H9 (cell line): ENCODE measurements around the gene MARS1. TPM values are rescaled to one million over a fixed set of nuclear protein-coding genes. Genes with fewer than 3 reads are reported as not detected.

ENCODE experiments used
- DNase-seq: peaks from one replicate; pipeline ENCODE4 v3.0.0-alpha.2; 2017
- H2AFZ ChIP-seq: one replicate; pipeline ENCODE4 v1.6.1; 2013; ENCODE audit warnings: mild to moderate bottlenecking, low read length, control low read depth, moderate library complexity
- H2AK5ac ChIP-seq: 2 replicates; pipeline ENCODE4 v1.6.1; 2013; ENCODE audit warnings: low read length, control low read depth, mixed read lengths; ENCODE audit not compliant: insufficient read length
- H2BK120ac ChIP-seq: one replicate; pipeline ENCODE4 v1.6.1; 2013; ENCODE audit warnings: low read depth, mild to moderate bottlenecking, low read length, control low read depth, inconsistent platforms; ENCODE audit not compliant: poor library complexity, severe bottlenecking
- H2BK12ac ChIP-seq: 2 replicates; pipeline ENCODE4 v1.6.1; 2013; ENCODE audit warnings: low read length, control low read depth, mixed read lengths, low read depth; ENCODE audit not compliant: insufficient read length
- H2BK15ac ChIP-seq: 2 replicates; pipeline ENCODE4 v1.6.1; 2013; ENCODE audit warnings: low read depth, low read length, control low read depth
- H2BK20ac ChIP-seq: one replicate; pipeline ENCODE4 v1.6.1; 2013; ENCODE audit warnings: low read depth, mild to moderate bottlenecking, low read length, control low read depth, inconsistent platforms; ENCODE audit not compliant: poor library complexity, severe bottlenecking
- H2BK5ac ChIP-seq: 2 replicates; pipeline ENCODE4 v1.6.1; 2013; ENCODE audit warnings: low read length, control low read depth, mixed read lengths; ENCODE audit not compliant: insufficient read length
- H3K14ac ChIP-seq: 2 replicates; pipeline ENCODE4 v1.6.1; 2013; ENCODE audit warnings: low read length, control low read depth; ENCODE audit not compliant: insufficient read depth
- H3K18ac ChIP-seq: 2 replicates; pipeline ENCODE4 v1.6.1; 2013; ENCODE audit warnings: low read depth, mild to moderate bottlenecking, mixed read lengths, low read length, control low read depth; ENCODE audit not compliant: insufficient read length
- H3K23ac ChIP-seq: 2 replicates; pipeline ENCODE4 v1.6.1; 2013; ENCODE audit warnings: low read length, control low read depth, mixed read lengths, low read depth; ENCODE audit not compliant: insufficient read length
- H3K23me2 ChIP-seq: 2 replicates; pipeline ENCODE4 v1.6.1; 2013; ENCODE audit warnings: low read depth, mild to moderate bottlenecking, mixed read lengths, low read length, control low read depth; ENCODE audit not compliant: insufficient read length, poor library complexity, severe bottlenecking
- H3K27ac ChIP-seq: 2 replicates; pipeline ENCODE4 v1.5.1; 2013; ENCODE audit warnings: low read length, control low read depth, mixed read lengths, low read depth; ENCODE audit not compliant: insufficient read length
- H3K27me3 ChIP-seq: 2 replicates; pipeline ENCODE4 v1.6.1; 2013; ENCODE audit warnings: low read length, control low read depth, inconsistent platforms; ENCODE audit not compliant: insufficient read depth
- H3K4ac ChIP-seq: 2 replicates; pipeline ENCODE4 v1.6.1; 2013; ENCODE audit warnings: low read depth, mild to moderate bottlenecking, control low read depth, inconsistent platforms, low read length, moderate library complexity
- H3K4me1 ChIP-seq: 2 replicates; pipeline ENCODE4 v1.6.1; 2013; ENCODE audit warnings: low read length, control low read depth, inconsistent platforms; ENCODE audit not compliant: insufficient read depth
- H3K4me2 ChIP-seq: 2 replicates; pipeline ENCODE4 v1.6.1; 2013; ENCODE audit warnings: low read length, control low read depth, mixed read lengths; ENCODE audit not compliant: insufficient read length, insufficient read depth
- H3K56ac ChIP-seq: 2 replicates; pipeline ENCODE4 v1.6.1; 2013; ENCODE audit warnings: low read depth, mild to moderate bottlenecking, mixed read lengths, low read length, control low read depth; ENCODE audit not compliant: insufficient read length
- H3K79me1 ChIP-seq: 2 replicates; pipeline ENCODE4 v1.6.1; 2013; ENCODE audit warnings: low read depth, mild to moderate bottlenecking, moderate library complexity, low read length, control low read depth, inconsistent platforms; ENCODE audit not compliant: insufficient read depth, poor library complexity, severe bottlenecking
- H3K79me2 ChIP-seq: 2 replicates; pipeline ENCODE4 v1.6.1; 2013; ENCODE audit warnings: low read length, control low read depth, inconsistent platforms; ENCODE audit not compliant: insufficient read depth
- H3K9ac ChIP-seq: 2 replicates; pipeline ENCODE4 v1.6.1; 2013; ENCODE audit warnings: low read length, control low read depth, mixed read lengths; ENCODE audit not compliant: insufficient read length; ENCODE audit errors: extremely low read depth
- H3K9me3 ChIP-seq: one replicate; pipeline ENCODE4 v1.6.1; 2013; ENCODE audit warnings: low read depth, low read length, inconsistent platforms; ENCODE audit not compliant: control insufficient read depth
- H3T11ph ChIP-seq: one replicate; pipeline ENCODE4 v1.6.1; 2013; ENCODE audit warnings: mild to moderate bottlenecking, low read length, control low read depth, inconsistent platforms
- H4K20me1 ChIP-seq: one replicate; pipeline ENCODE4 v1.6.1; 2013; ENCODE audit not compliant: control insufficient read depth, insufficient read length, insufficient read depth
- H4K5ac ChIP-seq: 2 replicates; pipeline ENCODE4 v1.6.1; 2013; ENCODE audit warnings: low read depth, mild to moderate bottlenecking, mixed read lengths, low read length, control low read depth; ENCODE audit not compliant: insufficient read length
- H4K8ac ChIP-seq: replicated peaks from 2 replicates; pipeline ENCODE4 v1.6.1; 2013; ENCODE audit warnings: low read length, control low read depth, mixed read lengths, low read depth; ENCODE audit not compliant: insufficient read length
- H4K91ac ChIP-seq: 2 replicates; pipeline ENCODE4 v1.6.1; 2013; ENCODE audit warnings: low read depth, mild to moderate bottlenecking, moderate library complexity, mixed read lengths, low read length, control low read depth; ENCODE audit not compliant: insufficient read length
- H3K27ac Mint-ChIP-seq, 3 experiments: 2 replicates in 2 of 3; 3 replicates in 1 of 3; pipeline ENCODE4 v1.8.0; 2020 to 2021; ENCODE audit warnings: mixed read lengths in 3 of 3, mild to moderate bottlenecking in 1 of 3, moderate library complexity in 1 of 3
- H3K27me3 Mint-ChIP-seq: 2 replicates; pipeline ENCODE4 v1.8.0; 2021; ENCODE audit warnings: low read depth, mild to moderate bottlenecking, moderate library complexity, mixed read lengths
- H3K36me3 Mint-ChIP-seq, 3 experiments: 2 replicates in 2 of 3; 3 replicates in 1 of 3; pipeline ENCODE4 v1.8.0; 2020 to 2021; ENCODE audit warnings: low read depth in 3 of 3, mixed read lengths in 3 of 3; ENCODE audit not compliant: insufficient read depth in 1 of 3
- H3K4me1 Mint-ChIP-seq, 2 experiments: 2 replicates each; pipeline ENCODE4 v1.8.0; 2020; ENCODE audit warnings: mixed read lengths in 2 of 2
- H3K4me3 Mint-ChIP-seq, 2 experiments: 2 replicates in 1 of 2; 3 replicates in 1 of 2; pipeline ENCODE4 v1.8.0; 2020 to 2021; ENCODE audit warnings: mild to moderate bottlenecking in 2 of 2, mixed read lengths in 2 of 2, moderate library complexity in 1 of 2
- H3K9me3 Mint-ChIP-seq, 2 experiments: 2 replicates in 1 of 2; 3 replicates in 1 of 2; pipeline ENCODE4 v1.8.0; 2020; ENCODE audit warnings: mild to moderate bottlenecking in 2 of 2, mixed read lengths in 2 of 2, moderate library complexity in 1 of 2
- CTCF ChIP-seq: fragments of 200-600 bp; sonication (generic); conservative IDR thresholded peaks from 3 replicates; pipeline ENCODE4 v1.8.0; 2021; ENCODE audit warnings: antibody characterized with exemption, mild to moderate bottlenecking
- WGBS: extraction: QIAGEN DNeasy Blood & Tissue Kit; methylation state at CpG from one replicate; pipeline ENCODE4 v1.1.7; 2013; ENCODE audit warnings: missing lambda C conversion rate, low lambda C conversion rate, mixed read lengths; ENCODE audit not compliant: insufficient read length; ENCODE audit errors: extremely low coverage; 5-methylcytosine and 5-hydroxymethylcytosine counted together
- total RNA-seq: library from RNA; stranded (reverse); gene quantifications from 2 replicates; pipeline ENCODE4 v1.2.1, GENCODE V29; 2021

The MARS1 gene
- total RNA-seq, 1 experiment from 2014 or later: 368 TPM

- no peak overlapping the region for H3K14ac ChIP-seq
- no peak overlapping the region for H2BK12ac ChIP-seq
- Mint-ChIP-seq H3K4me1 (peaks cover 11 to 12% of the 10 kb centered on the region in 2 experiments), H3K27me3 (peaks cover 16% of the 10 kb centered on the region), H3K4me3 (no peak overlapping the region), H3K9me3 (peaks cover 0 to 2% of the 10 kb centered on the region in 2 experiments; a peak in 1 of 5 replicates), H3K36me3 (peaks cover under 1 to 6% (median 3%) of the 10 kb centered on the region in 3 experiments; a peak in 6 of 7 replicates), H3K27ac (peak overlapping the region in 1 of 3 experiments; percentile 11; a peak in 3 of 7 replicates)
- H4K8ac ChIP-seq: no peak overlapping the region
- H3K4me2 ChIP-seq: no peak overlapping the region
- H3K56ac ChIP-seq: no peak overlapping the region
- H3K23ac ChIP-seq: no peak overlapping the region
- no peak overlapping the region for H3K18ac ChIP-seq
- H2AK5ac ChIP-seq: no peak overlapping the region
- H2AFZ ChIP-seq: no peak overlapping the region
- peaks cover 3% of the 10 kb centered on the region; the same call in 1 of the 2 replicates for H3K4me1 ChIP-seq
- H3K9ac ChIP-seq: no peak overlapping the region
- no peak overlapping the region for H2BK5ac ChIP-seq
- H3K23me2 ChIP-seq: peaks cover 2% of the 10 kb centered on the region
- peaks cover 3% of the 10 kb centered on the region; the same call in 1 of the 2 replicates for H3K79me2 ChIP-seq
- H2BK15ac ChIP-seq: no peak overlapping the region
- DNase-seq: no peak
- H3K27me3 ChIP-seq: no peaks in the 10 kb centered on the region
- H3T11ph ChIP-seq: no peak overlapping the region
- no peaks in the 10 kb centered on the region for H3K79me1 ChIP-seq
- no peaks in the 10 kb centered on the region for H4K20me1 ChIP-seq
- no peak overlapping the region for H4K5ac ChIP-seq
- H4K91ac ChIP-seq: no peak overlapping the region
- no CpG with 5 or more reads among the region's 5 CpGs for WGBS
- no peaks in the 10 kb centered on the region for H3K9me3 ChIP-seq
- H2BK20ac ChIP-seq: no peak overlapping the region
- no peak overlapping the region for H2BK120ac ChIP-seq
- no peak overlapping the region for H3K4ac ChIP-seq
- TF ChIP-seq CTCF: no peak
- no peak overlapping the region for H3K27ac ChIP-seq
These were observed 4.4 kb upstream of the MARS1 start for GRCh38 chr12:57483466-57483865.
